ENCODE results near the gene IFRD2. TPM values are rescaled to one million over a fixed set of nuclear protein-coding genes. Genes with fewer than 3 reads are reported as not detected.

The IFRD2 gene
- total and polyA plus RNA-seq, 3 donors from 2014 or later: 42.3 to 60.9 (median 55.3) TPM

DNA sequence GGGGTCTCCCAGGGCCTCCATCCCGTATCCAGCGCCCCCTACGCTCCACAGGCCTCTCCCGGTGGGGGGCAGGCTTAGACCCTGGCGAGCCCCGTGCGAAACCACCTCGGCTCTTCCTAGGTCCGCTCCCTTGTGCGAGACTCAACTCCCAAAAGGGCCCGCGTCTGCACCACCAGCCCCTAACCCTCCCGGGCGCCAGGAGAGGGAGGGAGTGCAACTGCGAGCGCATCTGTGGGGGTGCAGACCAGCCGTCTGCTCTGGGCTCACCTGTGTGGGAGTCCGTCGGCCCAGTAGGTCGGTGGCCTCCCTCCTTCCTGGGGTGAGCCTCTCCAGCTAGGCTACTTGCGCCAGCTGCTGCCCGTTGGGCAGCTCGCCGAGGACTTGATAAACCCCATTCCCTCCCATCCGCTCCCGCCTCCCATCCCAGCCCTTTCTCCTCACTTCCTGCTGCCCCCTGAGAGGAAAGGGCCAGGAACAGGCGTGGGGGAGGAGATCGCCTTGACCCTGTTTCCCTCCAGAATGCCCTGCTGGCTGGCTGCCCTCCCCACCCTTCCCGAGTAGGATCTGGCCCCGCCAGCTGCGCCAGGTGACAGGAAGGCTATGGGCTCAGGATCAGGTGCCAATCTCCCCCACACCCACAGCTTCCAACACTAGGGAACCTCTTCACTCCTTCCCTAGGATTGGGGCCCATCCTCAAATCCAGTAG, 30.3 kb upstream of the IFRD2 start, which contains the start of gene HYAL2:
TSS of gene HYAL2 (minus strand) at position 360 of the 706 bp plus-strand sequence. CDS start 2,256 bp downstream, outside the sequence.
- H3K27me3 ChIP-seq: no peaks in the 10 kb centered on the region
- intact Hi-C loops (cut with DNase I; ENCODE audit: low total_unique reads): loop anchor here (10.0 kb wide), 1 partner anchor 68 kb away; no protein-coding TSS in a partner anchor
- TF ChIP-seq POLR2A (IDR thresholded peaks at IDR 0.05): no peak
- TF ChIP-seq, protein P1, sequence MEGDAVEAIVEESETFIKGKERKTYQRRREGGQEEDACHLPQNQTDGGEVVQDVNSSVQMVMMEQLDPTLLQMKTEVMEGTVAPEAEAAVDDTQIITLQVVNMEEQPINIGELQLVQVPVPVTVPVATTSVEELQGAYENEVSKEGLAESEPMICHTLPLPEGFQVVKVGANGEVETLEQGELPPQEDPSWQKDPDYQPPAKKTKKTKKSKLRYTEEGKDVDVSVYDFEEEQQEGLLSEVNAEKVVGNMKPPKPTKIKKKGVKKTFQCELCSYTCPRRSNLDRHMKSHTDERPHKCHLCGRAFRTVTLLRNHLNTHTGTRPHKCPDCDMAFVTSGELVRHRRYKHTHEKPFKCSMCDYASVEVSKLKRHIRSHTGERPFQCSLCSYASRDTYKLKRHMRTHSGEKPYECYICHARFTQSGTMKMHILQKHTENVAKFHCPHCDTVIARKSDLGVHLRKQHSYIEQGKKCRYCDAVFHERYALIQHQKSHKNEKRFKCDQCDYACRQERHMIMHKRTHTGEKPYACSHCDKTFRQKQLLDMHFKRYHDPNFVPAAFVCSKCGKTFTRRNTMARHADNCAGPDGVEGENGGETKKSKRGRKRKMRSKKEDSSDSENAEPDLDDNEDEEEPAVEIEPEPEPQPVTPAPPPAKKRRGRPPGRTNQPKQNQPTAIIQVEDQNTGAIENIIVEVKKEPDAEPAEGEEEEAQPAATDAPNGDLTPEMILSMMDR (IDR thresholded peaks at IDR 0.05): no peak
- H3K36me3 ChIP-seq (ENCODE audit: low read depth, missing control alignments): no peaks in the 10 kb centered on the region
- peak; percentile 64 for DNase-seq
- no peaks in the 10 kb centered on the region for H3K9me3 ChIP-seq
- H3K4me1 ChIP-seq: peaks cover 52% of the 10 kb centered on the region
- H3K27ac ChIP-seq: peak within 1 kb of the TSS; percentile 93 to 96
- H3K4me3 ChIP-seq: peak within 1 kb of the TSS; percentile 76 to 82
- 3 to 8% methylated on average over 6 to 31 of the region's 31 CpGs for WGBS, 2 donors

DNA sequence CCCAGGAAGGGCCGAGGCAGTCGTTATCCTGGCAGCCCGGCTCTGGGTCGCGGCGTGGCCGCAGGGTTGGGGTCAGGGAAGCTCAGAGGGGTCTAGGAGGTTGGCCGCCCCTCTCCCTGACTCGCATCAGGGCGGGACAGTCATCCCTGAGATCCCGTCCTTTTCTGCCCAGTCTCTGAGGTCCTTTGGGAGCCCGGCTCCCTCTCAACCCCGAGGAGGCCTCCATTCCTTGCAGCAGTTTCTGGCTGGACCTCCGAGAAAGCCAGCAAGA, 29.8 kb upstream of the IFRD2 start:
- Histone ChIP-seq H3K27me3 (no peaks in the 10 kb centered on the region), H3K4me3 (peak overlapping the region; percentile 76 to 82), H3K27ac (peak overlapping the region; percentile 93 to 96), H3K9me3 (no peaks in the 10 kb centered on the region), H3K4me1 (peaks cover 52% of the 10 kb centered on the region), H3K36me3 (ENCODE audit: low read depth, missing control alignments) (no peaks in the 10 kb centered on the region)
- no peak for DNase-seq
- intact Hi-C loops (cut with DNase I; ENCODE audit: low total_unique reads): loop anchor here (10.0 kb wide), 1 partner anchor 67 kb away; no protein-coding TSS in a partner anchor
- TF ChIP-seq, protein P1 (IDR thresholded peaks at IDR 0.05): no peak
- TF ChIP-seq POLR2A (IDR thresholded peaks at IDR 0.05): no peak
- WGBS, 2 donors: 0 to 8% methylated on average over 4 to 14 of the region's 14 CpGs

DNA sequence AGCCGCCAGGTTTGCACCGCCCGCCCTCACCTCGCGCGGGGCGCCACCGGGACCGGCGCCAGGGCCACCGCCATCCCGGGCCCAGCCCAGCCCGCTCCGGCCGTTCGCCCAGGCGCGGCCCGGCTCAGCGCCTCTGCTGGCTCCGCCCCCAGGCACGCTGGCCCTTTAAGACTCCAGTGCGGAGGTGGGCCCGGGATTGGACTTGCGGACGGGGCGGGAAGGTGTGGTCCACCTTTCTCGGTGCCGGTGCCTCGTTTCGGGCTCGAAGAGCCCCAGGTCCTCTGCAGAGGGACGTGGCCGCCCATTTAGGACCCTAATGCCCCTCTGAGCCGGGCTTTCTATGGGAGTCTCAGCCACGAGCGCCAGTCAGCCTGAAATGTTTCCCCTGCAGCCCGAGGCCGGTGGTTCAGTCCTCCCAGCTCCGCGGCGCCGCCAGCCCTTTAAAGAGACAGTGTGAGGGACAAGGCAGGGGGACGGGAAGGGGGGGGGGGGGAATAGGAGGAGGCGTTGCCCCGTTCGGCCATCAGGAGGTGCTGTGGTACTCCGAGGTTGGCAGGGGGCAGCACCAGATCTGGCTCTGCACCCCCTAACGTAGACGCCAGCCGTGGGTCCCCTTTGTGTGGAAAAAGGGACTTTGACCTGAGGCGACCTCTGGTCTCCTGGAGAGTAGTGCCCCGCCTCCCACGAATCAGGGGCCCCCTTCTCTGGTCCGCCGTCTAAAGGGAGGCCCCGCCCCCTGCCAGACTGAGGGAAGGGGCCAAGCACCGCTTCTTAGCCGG, 29.3 kb upstream of the IFRD2 start:
- Histone ChIP-seq H3K27ac (peak overlapping the region; percentile 93 to 96), H3K4me3 (peak overlapping the region; percentile 76 to 82), H3K36me3 (ENCODE audit: low read depth, missing control alignments) (no peaks in the 10 kb centered on the region), H3K27me3 (no peaks in the 10 kb centered on the region), H3K9me3 (no peaks in the 10 kb centered on the region), H3K4me1 (peaks cover 53% of the 10 kb centered on the region)
- 0% methylated on average over 10 to 57 of the region's 59 CpGs for WGBS, 2 donors
- no peak for TF ChIP-seq POLR2A (IDR thresholded peaks at IDR 0.05)
- TF ChIP-seq, protein P1 (IDR thresholded peaks at IDR 0.05): peak; percentile 45 to 65 (median 51)
- intact Hi-C loops (cut with DNase I; ENCODE audit: low total_unique reads): loop anchor here (10.0 kb wide), 1 partner anchor 67 kb away; no protein-coding TSS in a partner anchor
- DNase-seq: peak; percentile 91

DNA sequence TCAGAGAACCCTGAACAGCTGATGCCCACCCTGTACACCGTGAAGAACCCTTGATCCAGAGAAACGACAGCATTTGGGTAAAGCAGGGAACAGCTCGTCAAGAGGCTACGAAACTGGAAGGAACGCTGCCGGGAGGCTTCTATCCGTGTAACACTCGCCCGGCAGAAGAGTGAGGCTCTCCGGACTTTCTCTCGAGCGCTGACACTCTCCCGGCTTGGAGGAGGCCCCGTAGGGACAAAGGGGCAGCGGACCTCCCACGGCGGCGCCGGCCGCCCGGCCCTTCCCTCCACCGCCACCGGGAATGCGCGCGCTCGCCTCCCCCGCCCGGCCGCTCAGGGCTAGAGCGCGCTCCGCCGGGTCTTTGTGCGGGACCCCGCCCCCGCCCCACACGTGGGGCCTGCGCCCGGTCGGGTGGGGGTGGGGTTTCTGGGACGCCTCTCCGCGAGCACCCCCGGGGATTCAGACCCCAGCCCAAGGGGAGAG, 28.7 kb upstream of the IFRD2 start:
- peak; percentile 89 for DNase-seq
- H3K9me3 ChIP-seq: no peaks in the 10 kb centered on the region
- H3K4me3 ChIP-seq: peak overlapping the region; percentile 76 to 82
- no peaks in the 10 kb centered on the region for H3K36me3 ChIP-seq (ENCODE audit: low read depth, missing control alignments)
- intact Hi-C loops (cut with DNase I; ENCODE audit: low total_unique reads): loop anchor here (10.0 kb wide), 1 partner anchor 66 kb away; no protein-coding TSS in a partner anchor
- no peak for TF ChIP-seq POLR2A (IDR thresholded peaks at IDR 0.05)
- TF ChIP-seq, protein P1 (IDR thresholded peaks at IDR 0.05): no peak
- H3K4me1 ChIP-seq: peaks cover 53% of the 10 kb centered on the region
- 0% methylated on average over 3 to 17 of the region's 45 CpGs for WGBS, 2 donors
- peak overlapping the region; percentile 93 to 96 for H3K27ac ChIP-seq
- no peaks in the 10 kb centered on the region for H3K27me3 ChIP-seq

Measured in testis (tissue), 3 donors.